ENCODE results near the gene LIN9. TPM values are rescaled to one million over a fixed set of nuclear protein-coding genes. Genes with fewer than 3 reads are reported as not detected.

LIN9 gene
- polyA plus RNA-seq, 1 experiment = 2.1 TPM

DNA sequence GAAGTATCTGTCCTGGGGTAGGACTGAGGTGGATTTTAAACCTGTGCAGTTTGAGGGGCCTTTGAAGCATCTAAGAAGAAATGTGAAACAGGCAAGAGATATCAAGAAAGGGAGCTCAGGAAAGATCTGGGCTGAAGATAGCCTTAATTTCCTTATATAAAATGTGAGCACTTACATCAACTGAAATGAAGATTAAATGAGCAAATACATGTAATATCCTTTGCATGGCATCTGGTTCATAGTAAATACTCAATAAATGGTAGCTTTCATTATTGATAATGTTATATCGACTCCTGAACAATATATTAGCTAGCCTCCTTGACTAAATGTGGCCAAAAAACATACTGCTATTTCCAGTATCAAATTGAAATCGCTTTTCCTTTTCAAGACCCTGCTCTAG, 2.5 kb downstream of the LIN9 start:
- POLR2A ChIA-PET = no interaction called here
- no peaks in the 10 kb centered on the region for H3K27me3 ChIP-seq (ENCODE audit: control insufficient read depth, insufficient read depth, low read length)
- H3K36me3 ChIP-seq (ENCODE audit: control insufficient read depth, insufficient read depth, low read length) = no peaks in the 10 kb centered on the region
- CTCF ChIA-PET = interaction anchor here (1.2 kb wide), 1 partner anchor 15 kb away, joined by 3 read pairs; no protein-coding TSS in a partner anchor
- no peak for DNase-seq (ENCODE audit: low read depth)
- H3K4me3 ChIP-seq (ENCODE audit: low read depth, low read length) = no peak overlapping the region
- TF ChIP-seq, protein P1, sequence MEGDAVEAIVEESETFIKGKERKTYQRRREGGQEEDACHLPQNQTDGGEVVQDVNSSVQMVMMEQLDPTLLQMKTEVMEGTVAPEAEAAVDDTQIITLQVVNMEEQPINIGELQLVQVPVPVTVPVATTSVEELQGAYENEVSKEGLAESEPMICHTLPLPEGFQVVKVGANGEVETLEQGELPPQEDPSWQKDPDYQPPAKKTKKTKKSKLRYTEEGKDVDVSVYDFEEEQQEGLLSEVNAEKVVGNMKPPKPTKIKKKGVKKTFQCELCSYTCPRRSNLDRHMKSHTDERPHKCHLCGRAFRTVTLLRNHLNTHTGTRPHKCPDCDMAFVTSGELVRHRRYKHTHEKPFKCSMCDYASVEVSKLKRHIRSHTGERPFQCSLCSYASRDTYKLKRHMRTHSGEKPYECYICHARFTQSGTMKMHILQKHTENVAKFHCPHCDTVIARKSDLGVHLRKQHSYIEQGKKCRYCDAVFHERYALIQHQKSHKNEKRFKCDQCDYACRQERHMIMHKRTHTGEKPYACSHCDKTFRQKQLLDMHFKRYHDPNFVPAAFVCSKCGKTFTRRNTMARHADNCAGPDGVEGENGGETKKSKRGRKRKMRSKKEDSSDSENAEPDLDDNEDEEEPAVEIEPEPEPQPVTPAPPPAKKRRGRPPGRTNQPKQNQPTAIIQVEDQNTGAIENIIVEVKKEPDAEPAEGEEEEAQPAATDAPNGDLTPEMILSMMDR (IDR thresholded peaks at IDR 0.05; ENCODE audit: insufficient read depth, low read depth, low read length) = no peak

DNA sequence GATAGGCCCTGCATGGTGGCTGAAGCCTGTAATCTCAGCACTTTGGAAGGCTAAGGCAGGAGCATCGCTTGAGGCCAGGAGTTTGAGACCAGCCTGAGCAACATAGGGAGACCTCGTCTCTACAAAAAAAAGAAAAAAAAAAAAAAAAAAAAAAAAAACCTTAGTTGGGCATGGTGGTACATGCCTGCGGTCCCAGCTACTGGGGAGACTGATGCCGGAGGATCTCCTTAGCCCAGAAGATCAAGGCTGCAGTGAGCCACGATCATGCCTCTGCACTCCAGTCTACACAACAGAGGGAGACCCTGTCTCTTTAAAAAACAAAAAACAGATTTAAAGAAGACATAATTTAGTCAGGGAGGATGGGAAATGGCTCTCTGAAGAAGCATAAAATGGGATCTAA, 3.8 kb downstream of the LIN9 start:
- no peak for DNase-seq (ENCODE audit: low read depth)
- Histone ChIP-seq H3K27me3 (ENCODE audit: control insufficient read depth, insufficient read depth, low read length) (no peaks in the 10 kb centered on the region), H3K36me3 (ENCODE audit: control insufficient read depth, insufficient read depth, low read length) (no peaks in the 10 kb centered on the region), H3K4me3 (ENCODE audit: low read depth, low read length) (no peak overlapping the region)
- POLR2A ChIA-PET = no interaction called here
- TF ChIP-seq, protein P1 (IDR thresholded peaks at IDR 0.05; ENCODE audit: insufficient read depth, low read depth, low read length) = no peak
- CTCF ChIA-PET = no interaction called here

DNA sequence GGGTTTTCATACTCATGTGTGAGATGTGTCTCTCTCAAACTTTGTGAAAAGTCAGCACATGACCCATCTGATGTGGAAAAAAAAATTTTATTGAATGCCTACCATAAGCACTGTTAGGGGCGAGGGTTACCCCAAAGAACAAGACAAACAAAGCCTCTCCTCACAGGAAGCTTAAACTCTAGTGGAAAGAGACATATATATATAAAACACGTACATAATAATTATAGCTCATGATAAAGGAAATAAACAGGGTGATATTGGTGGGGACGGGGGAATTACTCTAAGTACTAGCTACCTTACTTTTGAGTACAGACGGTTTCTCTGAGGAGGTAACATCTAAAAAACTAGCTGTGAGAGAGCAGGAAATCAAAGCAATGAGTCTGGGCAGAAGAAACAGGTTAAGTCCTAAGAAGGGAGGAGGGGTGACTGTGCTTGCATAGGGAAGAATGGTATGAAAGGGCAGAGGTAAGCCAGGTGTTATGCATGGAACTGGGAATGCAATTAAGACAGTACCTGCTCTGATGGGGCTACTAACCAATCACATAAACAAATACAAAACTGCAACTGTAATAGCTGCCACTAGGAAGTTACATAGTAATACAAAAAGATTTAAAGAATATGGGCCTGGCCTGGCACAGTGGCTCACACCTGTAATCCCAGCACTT, 4.5 kb downstream of the LIN9 start:
- Histone ChIP-seq H3K27me3 (ENCODE audit: control insufficient read depth, insufficient read depth, low read length) (no peaks in the 10 kb centered on the region), H3K4me3 (ENCODE audit: low read depth, low read length) (no peak overlapping the region), H3K36me3 (ENCODE audit: control insufficient read depth, insufficient read depth, low read length) (no peaks in the 10 kb centered on the region)
- no peak for DNase-seq (ENCODE audit: low read depth)
- POLR2A ChIA-PET = no interaction called here
- TF ChIP-seq, protein P1 (IDR thresholded peaks at IDR 0.05; ENCODE audit: insufficient read depth, low read depth, low read length) = no peak
- CTCF ChIA-PET = interaction anchor here (1.4 kb wide), 1 partner anchor 10 kb away, joined by 3 read pairs; no protein-coding TSS in a partner anchor

DNA sequence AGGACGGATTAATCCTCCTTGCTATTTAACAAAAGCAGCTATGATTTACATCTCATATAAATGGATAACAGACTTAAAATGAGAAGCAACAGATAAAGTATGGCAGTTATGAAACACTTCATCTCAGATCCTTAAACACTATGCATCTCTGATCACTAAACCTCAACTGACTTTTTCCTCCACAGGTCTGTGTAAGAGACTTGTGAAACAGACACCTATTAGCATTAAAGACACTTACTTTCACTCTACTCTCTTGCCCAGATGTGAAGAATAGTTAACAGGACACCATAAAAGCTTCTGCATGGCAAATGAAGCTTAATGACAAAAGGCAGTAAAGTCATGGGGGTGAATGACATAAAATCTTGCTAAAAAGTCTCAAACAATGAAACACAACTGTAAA, 6.2 kb downstream of the LIN9 start:
- no peak for DNase-seq (ENCODE audit: low read depth)
- POLR2A ChIA-PET = no interaction called here
- TF ChIP-seq, protein P1 (IDR thresholded peaks at IDR 0.05; ENCODE audit: insufficient read depth, low read depth, low read length) = no peak
- Histone ChIP-seq H3K4me3 (ENCODE audit: low read depth, low read length) (no peak overlapping the region), H3K36me3 (ENCODE audit: control insufficient read depth, insufficient read depth, low read length) (no peaks in the 10 kb centered on the region), H3K27me3 (ENCODE audit: control insufficient read depth, insufficient read depth, low read length) (no peaks in the 10 kb centered on the region)
- CTCF ChIA-PET = interaction anchor here (0.8 to 1.7 kb wide), 2 partner anchors 10 to 30 kb away, joined by 3 to 4 read pairs; no protein-coding TSS in a partner anchor

DNA sequence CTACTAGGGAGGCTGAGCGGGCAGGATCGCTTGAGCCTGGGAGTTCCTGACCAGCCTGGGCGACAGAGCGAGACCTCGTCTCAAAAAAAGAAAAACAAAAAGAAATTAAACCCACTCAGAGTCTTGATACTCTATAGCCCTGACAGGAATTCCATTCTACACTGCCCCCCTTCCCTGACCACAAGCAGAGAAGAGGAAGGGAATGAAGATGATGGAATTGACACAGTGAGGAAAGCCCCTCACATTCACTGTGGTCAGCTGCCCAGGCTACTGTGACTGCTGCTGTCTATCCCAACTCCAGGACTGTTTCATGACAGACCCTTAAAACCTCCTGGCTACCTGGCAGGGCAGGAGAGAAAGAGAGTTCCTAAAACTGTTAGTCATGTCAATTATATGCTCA, 12.1 kb downstream of the LIN9 start:
- no peak for DNase-seq (ENCODE audit: low read depth)
- no peaks in the 10 kb centered on the region for H3K36me3 ChIP-seq (ENCODE audit: control insufficient read depth, insufficient read depth, low read length)
- TF ChIP-seq, protein P1 (IDR thresholded peaks at IDR 0.05; ENCODE audit: insufficient read depth, low read depth, low read length) = no peak
- ChIA-PET POLR2A (no interaction called here), CTCF (no interaction called here)
- no peak overlapping the region for H3K4me3 ChIP-seq (ENCODE audit: low read depth, low read length)
- H3K27me3 ChIP-seq (ENCODE audit: control insufficient read depth, insufficient read depth, low read length) = no peaks in the 10 kb centered on the region
